DMS114 treated with DMSO at 0.1 percent for 48 hours (cell line): ENCODE measurements around the gene ARID3A.

ENCODE experiments used
- DNase-seq: peaks from one replicate; lab custom pipeline; 2025; ENCODE audit not compliant: unreplicated experiment; lab: John Stamatoyannopoulos, UW

ARID3A gene

GRCh38 chr19:984165-984967 lies 58.5 kb downstream of the ARID3A start, which contains the start of gene WDR18:
Gene WDR18 (plus strand): TSS chr19:984345. CDS start chr19:984354, 9 bp downstream.
- peak; percentile 67 for DNase-seq

DNA sequence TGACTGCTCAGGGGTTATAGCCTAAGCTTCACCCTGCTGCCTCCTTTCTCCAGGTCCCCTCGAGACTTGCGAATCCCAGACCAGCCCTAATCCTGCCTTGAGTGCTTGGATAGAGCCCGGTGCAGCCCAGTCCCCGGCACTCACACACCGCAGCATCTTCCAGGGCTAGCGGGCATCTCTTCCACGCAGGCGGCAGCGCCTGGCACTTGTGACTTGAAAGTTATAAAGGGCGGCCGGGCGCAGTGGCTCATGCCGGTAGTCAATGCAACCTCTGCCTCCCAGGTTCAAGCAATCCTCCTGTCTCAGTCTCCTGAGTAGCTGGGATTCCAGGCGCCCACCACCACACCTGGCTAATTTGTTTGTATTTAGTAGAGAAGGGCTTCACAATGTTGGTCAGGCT lies 60.2 kb downstream of the ARID3A start:
- no peak for DNase-seq

GRCh38 chr19:988081-988480 lies 62.2 kb downstream of the ARID3A start:
- DNase-seq: no peak

- DNase-seq: no peak
These were observed 62.7 kb downstream of the ARID3A start for GRCh38 chr19:988510-988909.

DNA sequence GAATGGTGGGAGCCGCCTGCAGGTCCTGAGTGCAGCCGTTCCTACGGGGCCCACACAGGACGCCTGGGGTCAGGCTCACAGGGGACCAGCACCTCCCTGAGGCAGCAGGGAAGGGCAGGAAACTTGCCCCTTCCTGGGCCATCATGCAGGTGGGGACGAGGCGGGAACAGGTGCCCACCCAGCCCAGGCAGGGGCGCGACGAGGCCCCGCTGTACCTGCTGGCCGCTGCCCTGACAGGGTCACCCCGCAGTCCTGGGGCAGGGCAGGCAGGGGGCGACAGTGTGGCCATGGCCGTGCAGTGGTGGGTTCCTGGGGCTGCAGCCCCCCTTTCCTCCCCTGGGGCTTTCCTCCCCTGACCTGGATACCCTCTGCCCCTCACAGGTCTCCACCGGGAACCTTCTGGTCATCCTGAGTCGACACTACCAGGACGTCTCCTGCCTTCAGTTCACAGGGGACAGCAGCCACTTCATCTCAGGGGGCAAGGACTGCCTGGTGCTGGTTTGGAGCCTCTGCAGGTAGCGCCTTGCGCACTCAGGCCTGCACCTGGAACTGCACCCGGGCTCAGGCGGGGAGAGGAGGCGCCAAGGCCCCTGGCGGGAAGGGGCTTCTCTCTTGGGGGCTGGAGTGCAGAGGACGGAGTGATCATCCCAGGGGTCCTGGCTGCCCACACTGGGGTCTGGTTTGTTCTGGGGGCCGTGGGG lies 63.7 kb downstream of the ARID3A start:
- DNase-seq: no peak

DNA sequence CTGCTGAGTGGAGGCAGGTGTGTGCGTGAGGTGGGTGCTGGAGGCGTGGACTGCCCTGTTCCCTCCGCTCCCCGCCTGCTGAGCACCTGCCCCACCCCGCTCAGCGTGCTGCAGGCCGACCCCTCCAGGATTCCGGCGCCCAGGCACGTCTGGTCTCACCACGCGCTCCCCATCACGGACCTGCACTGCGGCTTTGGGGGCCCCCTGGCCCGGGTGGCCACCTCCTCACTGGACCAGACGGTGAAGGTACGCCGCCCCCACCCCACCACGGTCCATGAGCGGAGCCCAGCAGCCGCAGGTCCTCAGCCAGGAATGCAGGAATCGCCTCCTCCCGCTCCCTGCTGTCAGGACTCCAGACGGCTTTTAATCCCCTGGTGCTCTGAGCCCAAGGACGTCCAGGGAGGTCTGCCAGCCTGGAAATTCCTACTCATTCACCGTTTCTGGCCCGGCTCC lies 64.3 kb downstream of the ARID3A start:
- no peak for DNase-seq

DNA sequence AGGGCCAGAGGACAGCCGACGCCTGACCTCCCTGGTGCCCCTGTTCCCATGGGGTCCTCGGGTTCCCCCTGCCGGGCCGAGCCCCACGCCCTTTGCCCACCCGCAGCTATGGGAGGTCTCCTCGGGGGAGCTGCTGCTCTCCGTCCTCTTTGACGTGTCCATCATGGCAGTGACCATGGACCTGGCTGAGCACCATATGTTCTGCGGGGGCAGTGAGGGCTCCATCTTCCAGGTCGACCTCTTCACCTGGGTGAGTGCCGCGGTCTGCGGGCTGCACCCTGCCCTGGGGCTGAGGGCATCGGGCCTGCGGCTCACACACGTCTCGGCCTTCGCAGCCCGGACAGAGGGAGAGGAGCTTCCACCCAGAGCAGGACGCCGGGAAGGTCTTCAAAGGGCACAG lies 64.9 kb downstream of the ARID3A start:
- DNase-seq: no peak

DNA sequence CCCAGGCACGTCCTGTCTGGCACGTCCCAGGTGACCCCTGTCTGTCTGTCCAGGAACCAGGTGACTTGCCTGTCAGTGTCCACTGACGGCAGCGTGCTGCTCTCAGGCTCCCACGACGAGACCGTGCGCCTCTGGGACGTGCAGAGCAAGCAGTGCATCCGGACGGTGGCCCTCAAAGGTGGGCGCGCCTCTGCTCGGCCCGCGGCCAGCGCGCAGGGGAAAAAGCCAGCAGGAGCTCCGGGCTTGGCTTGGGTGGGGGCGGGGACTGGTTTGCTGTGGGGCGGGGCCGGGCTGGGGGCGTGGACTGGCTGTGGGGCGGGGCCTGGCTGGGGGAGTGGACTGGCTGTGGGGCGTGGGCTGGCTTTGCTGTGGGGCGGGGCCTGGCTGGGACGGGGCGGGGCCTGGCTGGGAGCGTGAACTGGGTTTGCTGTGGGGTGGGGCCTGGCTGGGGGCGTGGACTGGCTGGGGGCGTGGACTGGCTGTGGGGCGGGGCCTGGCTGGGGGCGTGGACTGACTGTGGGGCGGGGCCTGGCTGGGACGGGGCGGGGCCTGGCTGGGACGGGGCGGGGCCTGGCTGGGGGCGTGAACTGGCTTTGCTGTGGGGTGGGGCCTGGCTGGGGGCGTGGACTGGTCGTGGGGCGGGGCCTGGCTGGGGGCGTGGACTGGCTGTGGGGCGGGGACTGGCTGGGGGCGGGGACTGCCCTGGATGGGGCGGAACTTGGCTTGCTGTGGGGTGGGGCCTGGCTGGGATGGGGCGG lies 65.5 kb downstream of the ARID3A start:
- no peak for DNase-seq

DNA sequence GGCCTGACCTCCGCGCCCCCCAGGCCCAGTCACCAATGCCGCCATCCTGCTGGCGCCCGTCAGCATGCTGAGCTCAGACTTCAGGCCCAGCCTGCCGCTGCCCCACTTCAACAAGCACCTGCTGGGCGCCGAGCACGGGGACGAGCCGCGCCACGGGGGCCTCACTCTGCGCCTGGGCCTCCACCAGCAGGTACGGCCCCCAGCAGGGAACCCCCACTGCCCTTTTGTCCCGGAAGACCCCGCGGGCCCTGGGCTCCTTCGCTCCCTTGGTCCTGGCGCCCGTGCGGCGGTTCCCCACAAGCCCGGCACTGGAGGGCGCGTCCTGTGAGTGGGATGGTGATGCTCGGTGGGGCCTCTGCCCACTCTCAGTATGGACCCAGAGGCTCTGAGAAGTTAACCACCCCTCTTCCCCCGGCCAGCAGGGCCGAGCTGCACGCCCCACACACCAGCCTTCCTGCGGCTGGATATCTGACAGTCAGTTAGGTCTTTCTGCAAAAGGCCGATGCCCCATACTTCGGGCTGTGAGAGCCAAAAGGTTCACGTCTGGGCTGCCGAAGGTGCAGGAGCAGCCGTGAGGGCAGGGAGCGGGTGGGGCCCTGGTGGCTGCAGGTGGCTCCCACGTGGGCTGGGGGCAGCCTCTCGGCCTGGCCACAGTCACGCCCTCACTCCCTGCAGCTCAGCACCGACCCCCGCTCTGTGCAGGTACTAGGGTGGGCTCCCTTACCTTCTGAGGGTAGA lies 66.3 kb downstream of the ARID3A start:
- no peak for DNase-seq

DNA sequence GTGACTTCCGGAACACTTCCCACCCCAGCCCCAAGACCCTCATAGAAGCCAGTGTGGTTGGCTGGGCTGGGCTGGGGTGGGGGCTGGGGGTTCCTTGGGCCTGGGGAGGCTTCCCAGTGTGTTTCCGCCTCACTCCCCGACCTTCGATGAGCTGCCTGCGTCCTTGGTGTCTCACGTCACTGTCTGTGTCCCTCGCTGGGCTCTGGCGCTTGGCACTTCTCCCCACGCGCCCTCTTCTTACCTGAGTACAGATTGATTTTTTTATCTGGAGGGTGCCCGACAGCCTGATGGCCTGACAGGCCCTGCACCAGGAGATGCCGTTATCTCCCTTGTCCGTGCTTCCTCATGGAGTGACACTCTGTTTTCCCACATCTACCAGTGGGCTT lies 66.8 kb downstream of the ARID3A start:
- DNase-seq: no peak

DNA sequence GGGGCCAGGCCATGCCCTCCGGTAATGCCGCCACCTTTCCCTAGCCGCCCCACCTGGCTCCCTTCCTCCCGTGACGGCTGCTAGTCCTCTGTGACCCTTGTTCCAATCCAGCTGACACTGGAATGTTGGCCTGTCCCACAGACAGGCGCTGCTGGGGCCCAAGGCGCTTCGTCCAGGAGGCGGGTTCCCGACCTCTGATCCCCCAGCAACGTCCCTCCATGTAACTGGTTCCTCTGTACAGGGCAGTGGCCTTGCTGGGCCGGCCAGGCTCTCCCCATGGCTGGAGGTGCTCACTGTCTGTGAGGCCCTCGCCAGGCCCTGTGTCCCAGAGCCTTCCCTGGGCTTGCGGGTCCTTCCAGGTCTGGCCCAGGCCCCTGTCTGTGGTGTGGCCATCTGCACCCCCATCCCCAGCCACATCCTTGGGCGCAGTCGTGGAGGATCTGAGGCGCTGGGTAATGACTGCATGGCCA lies 67.6 kb downstream of the ARID3A start:
- DNase-seq: no peak

GRCh38 chr19:993831-994393 lies 68.1 kb downstream of the ARID3A start:
- DNase-seq: no peak

GRCh38 chr19:994516-994915 lies 68.7 kb downstream of the ARID3A start:
- no peak for DNase-seq

- DNase-seq: no peak
These were observed 69.4 kb downstream of the ARID3A start for GRCh38 chr19:995051-995827.

DNA sequence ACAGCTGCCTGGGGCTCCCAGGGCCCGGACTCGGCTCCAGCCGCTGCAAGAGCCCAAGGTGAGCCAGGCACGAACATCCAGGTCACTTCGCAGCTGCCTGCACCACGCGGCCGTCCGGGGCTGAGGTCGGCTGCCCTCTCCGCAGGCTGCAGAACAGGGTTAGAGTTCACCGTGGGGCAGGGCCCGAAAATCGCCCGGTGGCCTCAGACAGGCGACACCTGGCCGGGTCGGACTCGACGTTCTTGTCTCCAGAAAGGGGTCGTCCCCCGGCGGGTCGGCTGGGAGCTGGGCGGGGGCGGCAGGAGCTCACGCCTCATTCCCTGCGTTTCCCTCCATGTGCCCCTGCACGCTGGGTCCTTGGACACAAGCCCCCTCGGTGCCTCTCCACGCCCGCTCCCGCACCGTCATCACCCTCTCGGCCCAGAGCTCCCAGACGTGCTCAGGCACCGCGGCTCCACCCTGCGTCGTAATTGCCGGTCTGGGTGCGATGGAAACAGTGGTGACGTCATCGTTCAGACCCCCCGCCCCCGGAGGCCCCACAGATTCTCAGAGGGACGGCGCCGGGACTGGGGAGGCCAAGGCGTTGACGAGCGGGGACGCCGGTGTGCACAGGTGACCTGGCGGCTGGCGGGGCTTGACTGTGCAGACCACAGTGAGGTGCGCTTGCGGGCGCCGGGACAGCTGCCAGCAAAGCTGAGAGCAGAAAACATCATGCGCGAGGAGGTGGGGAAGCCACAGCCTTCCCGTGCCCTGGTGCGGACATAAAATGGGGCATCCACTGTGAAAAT lies 70.4 kb downstream of the ARID3A start:
- DNase-seq: no peak

DNA sequence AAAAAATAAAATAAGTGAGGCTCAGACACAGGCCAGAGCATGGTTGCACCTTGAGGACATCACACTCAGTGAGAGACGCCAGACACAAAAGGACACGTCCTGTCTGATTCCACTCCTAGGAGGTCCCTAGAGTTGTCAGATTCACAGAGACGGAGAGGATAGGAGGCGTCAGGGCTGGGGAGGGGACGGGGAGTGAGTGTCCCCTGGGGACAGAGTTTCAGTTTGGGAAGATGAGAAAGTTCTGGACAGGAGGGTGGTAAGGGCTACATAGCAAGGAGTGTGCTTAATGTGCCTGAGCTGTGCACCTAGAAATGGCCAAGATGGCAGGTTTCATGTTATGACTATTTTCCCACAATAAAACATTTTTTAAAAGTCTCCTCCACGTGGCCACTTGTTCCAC lies 72.2 kb downstream of the ARID3A start:
- no peak for DNase-seq

GRCh38 chr19:999379-999719 lies 73.5 kb downstream of the ARID3A start:
- DNase-seq: no peak

- no peak for DNase-seq
These were observed 74.3 kb downstream of the ARID3A start, which contains the start of gene GRIN3B for GRCh38 chr19:1000095-1000494. Gene GRIN3B (plus strand): TSS chr19:1000419. CDS start chr19:1000438, 19 bp downstream.
